Psoas muscle (tissue), 8 donors: ENCODE measurements around the gene PPIB. TPM values are rescaled to one million over a fixed set of nuclear protein-coding genes. Genes with fewer than 3 reads are reported as not detected.

Source experiments
- ATAC-seq, 4 donors: fragments of 200-7000 bp; cut with Tn5 transposase; one replicate each; pipeline ENCODE4 v1.9.1; 2020; ENCODE audit warnings: moderate library complexity in 3 of 4, mild to moderate bottlenecking in 2 of 4
- DNase-seq, 2 donors: peaks; one replicate each; pipeline ENCODE4 v3.0.0-alpha.2; 2020
- H3K27ac ChIP-seq: fragments of 200-600 bp; one replicate; pipeline ENCODE4 v1.8.0; 2022
- H3K27me3 ChIP-seq, 3 donors: fragments of 200-600 bp in 1 of 3; one replicate each; pipeline versions ENCODE4 v1.6.1 to v1.8.0; 2013 to 2022; ENCODE audit warnings: low read length in 2 of 3, mild to moderate bottlenecking in 2 of 3, moderate library complexity in 1 of 3; ENCODE audit not compliant: insufficient read depth in 3 of 3
- H3K36me3 ChIP-seq, 2 donors: fragments of 200-600 bp in 1 of 2; one replicate each; pipeline versions ENCODE4 v1.6.1 to v1.8.0; 2013 to 2022; ENCODE audit warnings: low read depth in 1 of 2, mild to moderate bottlenecking in 1 of 2, moderate library complexity in 1 of 2; ENCODE audit not compliant: insufficient read depth in 1 of 2
- H3K4me1 ChIP-seq: fragments of 200-600 bp; one replicate; pipeline ENCODE4 v1.8.0; 2022
- H3K4me3 ChIP-seq: fragments of 200-600 bp; one replicate; pipeline ENCODE4 v1.8.0; 2022; ENCODE audit warnings: mild to moderate bottlenecking
- H3K9me3 ChIP-seq: fragments of 200-600 bp; one replicate; pipeline ENCODE4 v1.8.0; 2022
- CTCF ChIP-seq: fragments of 200-600 bp; IDR thresholded peaks from one replicate; pipeline ENCODE4 v1.8.0; 2022; ENCODE audit warnings: antibody characterized with exemption
- WGBS, 3 donors: extraction: QIAGEN DNeasy Blood & Tissue Kit; methylation state at CpG; one replicate each; pipeline versions ENCODE4 v1.1.6 to v1.1.7; 2013; 5-methylcytosine and 5-hydroxymethylcytosine counted together
- intact Hi-C, 2 donors: fragments of 100-400 bp; cut with DNase I; formaldehyde crosslinking; loops; one replicate each; pipeline versions ENCODE4 v1.11.0 to v1.14.2; 2022
- polyA plus RNA-seq, 3 donors: library from polyadenylated mRNA; stranded (reverse); fragments of 200-250 nt; gene quantifications; one replicate each; pipeline ENCODE4 v1.2.3, GENCODE V29; 2013
- total RNA-seq, 4 donors: library from RNA; stranded (reverse); fragmentation: NEBNext Ultra II Directional in 2 of 4; extraction: Animal tissue kit (Norgen Biotek cat#: 25700) in 2 of 4; gene quantifications; one replicate each; pipeline versions ENCODE4 v1.2.1 to v1.2.4, GENCODE V29; 2021 to 2023
- donor health status: healthy with polysubstance abuse.
- donor health status: DM: no; HTN: no; CAD: no; lungs with moderate emphysema.
- donor health status: Bipolar disorder and iron deficiency.
- donor health status: healthy.
- donor health status: DM: yes; HTN: yes; CAD: no.
- donor health status: DM: no; HTN: no; CAD: no.
- donor health status: DM: no; HTN: no; CAD: no.
- donor health status: DM: yes; HTN: yes; CAD: no.

Gene PPIB
- total and polyA plus RNA-seq, 7 donors: 38.0 to 160 (median 51.4) TPM

DNA sequence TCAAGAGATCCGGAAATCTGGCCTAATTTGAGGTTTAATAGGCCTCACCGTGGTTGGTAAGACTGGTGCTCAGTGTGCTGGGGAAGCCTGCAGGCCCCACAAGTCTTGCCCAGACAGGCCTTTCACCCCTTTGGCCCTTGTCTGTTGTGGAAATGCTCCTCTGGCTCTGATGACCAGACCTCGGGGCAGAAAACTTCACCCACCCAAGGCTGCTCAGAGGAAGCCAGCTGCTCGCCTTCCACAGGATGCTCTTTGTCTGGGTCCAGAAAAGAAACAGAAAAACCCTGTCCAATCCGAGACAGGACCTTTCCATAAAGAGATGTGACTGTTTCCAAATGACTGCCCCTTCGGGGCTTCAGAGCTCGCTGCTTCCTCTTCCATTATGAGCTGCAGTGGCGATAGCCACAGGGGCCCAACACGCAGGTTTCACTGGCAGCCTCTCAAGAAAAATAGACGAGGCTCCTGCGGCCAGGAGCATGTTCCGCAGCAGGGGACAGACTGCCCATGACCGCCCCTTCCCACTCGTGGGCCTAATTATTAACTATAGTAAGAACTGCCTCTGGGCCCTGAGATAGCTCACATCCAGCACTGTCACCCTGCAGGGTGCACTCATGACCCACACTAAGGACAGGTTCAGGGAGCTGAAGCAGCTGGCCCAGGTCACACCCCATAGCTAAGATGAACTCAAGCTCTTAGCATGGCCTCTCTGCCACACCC lies 18.1 kb downstream of the PPIB start:
- H3K9me3 ChIP-seq: no peaks in the 10 kb centered on the region
- H3K27ac ChIP-seq: no peak overlapping the region
- 76 to 79% (median 78%) methylated on average over 14 of the region's 14 CpGs for WGBS, 3 donors
- no peak for TF ChIP-seq CTCF
- peaks cover 0 to 60% of the 10 kb centered on the region in 2 donors for H3K36me3 ChIP-seq
- ATAC-seq (no peak), DNase-seq (no peak)
- no peaks in the 10 kb centered on the region for H3K4me1 ChIP-seq
- H3K4me3 ChIP-seq: no peak overlapping the region
- no peaks in the 10 kb centered on the region for H3K27me3 ChIP-seq
- intact Hi-C loops: no loop called here

DNA sequence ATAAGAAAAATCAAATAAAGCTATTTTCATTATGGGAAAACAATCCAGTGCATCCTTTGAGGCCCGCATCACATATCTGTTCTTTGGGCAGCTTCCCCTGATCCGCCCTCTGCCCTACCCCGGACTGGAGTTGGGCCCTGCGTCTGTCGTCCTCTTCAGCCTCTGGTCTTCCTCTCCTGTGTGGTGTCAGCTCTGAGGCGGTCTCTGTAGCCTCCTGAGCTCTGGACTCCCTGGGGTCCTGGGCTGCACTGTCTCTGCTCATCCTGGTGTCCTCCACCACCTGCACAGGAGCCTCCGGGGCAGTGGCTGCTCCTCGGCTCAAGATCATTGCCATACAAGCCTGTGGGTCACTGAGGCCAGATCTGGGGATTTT lies 18.6 kb downstream of the PPIB start:
- no peaks in the 10 kb centered on the region for H3K9me3 ChIP-seq
- no peaks in the 10 kb centered on the region for H3K27me3 ChIP-seq
- no peak for TF ChIP-seq CTCF
- ATAC-seq (no peak), DNase-seq (no peak)
- H3K4me1 ChIP-seq: no peaks in the 10 kb centered on the region
- WGBS, 3 donors: 82 to 87% (median 82%) methylated on average over 8 of the region's 8 CpGs
- no peak overlapping the region for H3K27ac ChIP-seq
- H3K4me3 ChIP-seq: no peak overlapping the region
- intact Hi-C loops: no loop called here
- H3K36me3 ChIP-seq: peaks cover 0 to 60% of the 10 kb centered on the region in 2 donors

DNA sequence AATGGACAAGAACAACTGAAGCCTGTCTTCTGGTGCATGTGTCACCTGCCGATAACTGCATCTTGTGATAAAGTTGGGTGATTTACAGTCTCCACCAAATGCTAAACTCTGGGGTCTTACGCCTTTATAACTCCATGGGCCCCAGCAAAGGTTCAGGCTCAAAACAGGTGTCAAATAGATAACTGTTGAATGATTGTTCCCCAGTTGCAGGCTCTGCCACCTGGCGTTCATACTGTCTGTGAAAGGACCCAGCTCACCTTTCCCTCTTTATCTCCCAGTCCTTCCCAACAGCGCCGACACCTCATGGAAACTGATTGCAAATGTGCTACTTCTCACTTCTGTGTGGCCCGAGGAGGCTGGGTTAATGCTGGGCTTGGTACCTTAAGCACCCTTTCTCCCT lies 19.5 kb downstream of the PPIB start:
- TF ChIP-seq CTCF: no peak
- Histone ChIP-seq H3K9me3 (no peaks in the 10 kb centered on the region), H3K27ac (no peak overlapping the region), H3K4me1 (no peaks in the 10 kb centered on the region), H3K4me3 (no peak overlapping the region), H3K36me3 (peaks cover 0 to 68% of the 10 kb centered on the region in 2 donors), H3K27me3 (no peaks in the 10 kb centered on the region)
- intact Hi-C loops: no loop called here
- WGBS, 3 donors: 84 to 92% (median 88%) methylated on average over 6 of the region's 6 CpGs
- ATAC-seq (no peak), DNase-seq (no peak)

- ATAC-seq (no peak), DNase-seq (no peak)
- H3K4me1 ChIP-seq: no peaks in the 10 kb centered on the region
- no peaks in the 10 kb centered on the region for H3K9me3 ChIP-seq
- intact Hi-C loops: no loop called here
- peaks cover 2 to 81% of the 10 kb centered on the region in 2 donors for H3K36me3 ChIP-seq
- TF ChIP-seq CTCF: no peak
- H3K27me3 ChIP-seq: no peaks in the 10 kb centered on the region
- H3K4me3 ChIP-seq: no peak overlapping the region
- H3K27ac ChIP-seq: no peak overlapping the region
- 96 to 97% (median 96%) methylated on average over 8 of the region's 8 CpGs for WGBS, 3 donors
Measured at GRCh38 chr15:64141798-64142512, 20.9 kb downstream of the PPIB start.
